Stimulated activated naive CD4-positive, alpha-beta T cell treated with Interleukin-2 at 50 U/mL for 16 hours (primary cell): Measurements from ENCODE around the gene PACSIN1.

Experiments used
- DNase-seq: peaks from one replicate; lab custom pipeline; 2025; lab: John Stamatoyannopoulos, UW

Gene PACSIN1

GRCh38 chr6:34581561-34581920, 115.7 kb downstream of the PACSIN1 start:
- DNase-seq: no peak

DNA sequence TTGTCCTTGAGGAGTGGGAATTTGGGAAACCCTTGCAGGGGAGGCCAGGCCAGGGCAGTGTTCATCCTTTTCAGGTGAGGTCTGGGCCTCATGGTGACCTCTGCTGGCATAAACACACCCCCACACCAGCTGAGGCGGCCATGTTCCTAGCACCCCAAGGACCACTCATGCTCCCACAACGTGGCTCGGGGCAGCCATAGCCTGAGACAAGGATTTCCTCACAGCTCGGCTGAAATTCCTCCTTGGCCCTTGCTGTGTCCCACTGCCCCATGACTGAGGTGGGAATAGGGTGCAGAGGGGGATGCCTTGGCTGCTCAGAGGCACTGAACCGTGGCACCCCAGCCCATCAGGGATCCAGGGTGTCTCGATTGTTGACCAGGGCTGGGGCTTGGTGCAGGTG, 117.6 kb downstream of the PACSIN1 start:
- no peak for DNase-seq

- DNase-seq: no peak
These were observed 118.2 kb downstream of the PACSIN1 start for GRCh38 chr6:34583861-34584604.

- no peak for DNase-seq
These were observed 118.8 kb downstream of the PACSIN1 start for GRCh38 chr6:34584694-34585093.
